Activated naive CD8-positive, alpha-beta T cell treated with anti-CD3 and anti-CD28 coated beads, Interleukin-2, amount 50 U/mL, for 24 hours (primary cell): ENCODE measurements around the gene RPS27L.
"Not testable (repeated sequence)": the region's sequence is repeated elsewhere in the genome, so short reads cannot be mapped to it uniquely, and the experiment has no call there.

Source experiments
- ATAC-seq: fragments of 150-1000 bp; cut with Tn5 transposase; one replicate; pipeline ENCODE4 v1.10.0; 2021
- DNase-seq: peaks from one replicate; pipeline ENCODE4 v3.0.0; 2021
- H3K27ac Mint-ChIP-seq: one replicate; pipeline ENCODE4 v1.8.0; 2021; ENCODE audit warnings: mild to moderate bottlenecking, mixed read lengths
- H3K27me3 Mint-ChIP-seq: one replicate; pipeline ENCODE4 v1.8.0; 2021; ENCODE audit warnings: mixed read lengths
- H3K36me3 Mint-ChIP-seq: one replicate; pipeline ENCODE4 v1.8.0; 2021; ENCODE audit warnings: low read depth, mixed read lengths
- H3K4me1 Mint-ChIP-seq: one replicate; pipeline ENCODE4 v1.8.0; 2021; ENCODE audit warnings: mixed read lengths
- H3K4me3 Mint-ChIP-seq: one replicate; pipeline ENCODE4 v1.8.0; 2021; ENCODE audit warnings: mild to moderate bottlenecking, moderate library complexity, mixed read lengths
- H3K9me3 Mint-ChIP-seq: one replicate; pipeline ENCODE4 v1.8.0; 2021; ENCODE audit warnings: mixed read lengths

RPS27L gene

DNA sequence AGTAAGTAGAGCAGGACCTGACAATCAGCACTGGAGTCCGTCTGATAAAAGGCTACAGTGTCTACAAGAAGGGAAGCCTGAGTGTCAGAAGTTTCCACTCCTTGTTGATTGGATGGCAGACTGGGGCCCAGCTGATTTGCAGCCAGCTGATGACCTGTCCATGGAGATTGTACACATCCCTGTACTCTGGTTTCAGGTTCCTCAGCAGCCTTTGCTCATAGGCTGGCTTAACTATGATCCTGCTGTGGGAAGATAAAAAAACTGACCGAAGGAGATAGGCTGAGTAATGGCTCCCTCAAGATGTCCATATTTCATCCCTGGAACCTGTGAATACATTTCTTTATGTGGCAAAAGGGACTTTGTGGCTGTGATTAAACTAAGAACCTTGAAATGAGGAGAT is 47.4 kb downstream of the RPS27L start:
- Mint-ChIP-seq H3K4me3 (no peak overlapping the region), H3K27ac (no peak overlapping the region), H3K9me3 (no peaks in the 10 kb centered on the region), H3K27me3 (no peaks in the 10 kb centered on the region), H3K4me1 (no peaks in the 10 kb centered on the region), H3K36me3 (no peaks in the 10 kb centered on the region)
- ATAC-seq (no peak), DNase-seq (no peak)

DNA sequence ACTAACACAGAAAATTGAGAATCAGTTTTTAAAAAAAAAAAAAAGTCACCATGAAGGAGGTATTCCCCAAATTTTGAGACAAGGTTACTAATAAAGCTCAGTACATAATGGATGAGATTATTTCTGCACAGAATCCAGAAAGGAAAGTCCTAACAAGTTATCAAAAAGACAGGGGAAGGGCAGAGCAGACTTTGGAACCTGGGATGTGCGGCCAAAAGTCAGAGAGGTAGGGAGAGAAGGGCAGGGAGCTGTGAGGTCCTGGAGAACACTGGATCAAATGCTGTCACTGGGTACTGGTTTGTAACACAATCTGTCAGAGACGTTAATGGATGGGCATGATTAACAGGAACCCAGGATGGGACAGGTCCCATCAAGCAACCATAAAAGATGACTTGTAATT is 47.8 kb downstream of the RPS27L start:
- Mint-ChIP-seq H3K4me3 (no peak overlapping the region), H3K36me3 (no peaks in the 10 kb centered on the region), H3K27me3 (no peaks in the 10 kb centered on the region), H3K27ac (no peak overlapping the region), H3K4me1 (no peaks in the 10 kb centered on the region), H3K9me3 (no peaks in the 10 kb centered on the region)
- ATAC-seq (no peak), DNase-seq (no peak)

DNA sequence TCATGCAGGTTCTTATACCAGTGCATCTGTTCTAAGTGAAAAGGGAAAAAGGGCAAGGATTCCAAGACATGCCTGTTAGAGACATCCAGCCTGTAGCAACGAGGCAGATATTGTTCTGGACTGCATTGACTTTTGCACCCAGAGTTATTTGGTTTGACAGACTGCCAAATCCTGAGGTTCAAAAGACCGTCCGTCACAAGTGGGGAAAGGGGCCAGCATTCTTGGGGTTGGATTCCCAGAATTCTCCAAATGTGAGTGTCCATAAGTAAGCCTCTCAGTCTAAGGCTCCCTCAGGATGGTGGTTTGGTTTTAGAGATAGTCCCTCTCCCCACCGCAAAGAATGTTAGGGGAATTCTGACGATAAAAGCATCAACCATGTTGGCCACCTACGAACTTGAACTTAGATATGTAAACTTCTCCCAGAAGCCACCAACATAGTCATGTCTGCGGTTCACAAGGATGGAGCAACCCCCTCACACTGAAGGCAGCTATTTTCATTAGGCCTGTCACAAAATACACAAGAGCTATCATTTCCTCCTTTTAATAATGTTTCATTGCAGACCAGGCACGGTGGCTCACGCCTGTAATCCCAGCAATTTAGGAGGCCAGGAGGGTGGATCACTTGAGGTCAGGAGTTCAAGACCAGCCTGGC is 49.3 kb downstream of the RPS27L start:
- H3K27ac Mint-ChIP-seq: no peak overlapping the region

DNA sequence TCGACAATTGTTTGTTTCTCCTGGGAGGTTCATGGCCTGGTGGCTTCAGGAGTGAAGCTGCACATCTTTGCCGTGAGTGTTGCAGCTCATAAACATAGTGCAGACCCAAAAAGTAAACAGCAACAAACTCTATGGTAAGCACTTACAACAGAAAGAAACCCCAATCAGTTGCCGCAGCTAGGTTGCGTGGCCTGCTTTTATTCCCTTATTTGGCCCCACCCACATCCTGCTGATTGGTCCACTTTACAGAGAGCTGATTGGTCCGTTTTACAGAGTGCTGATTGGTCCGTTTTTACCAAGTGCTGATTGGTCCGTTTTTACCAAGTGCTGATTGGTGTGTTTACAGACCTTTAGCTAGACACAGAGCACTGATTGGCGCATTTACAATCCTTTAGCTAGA is 51.9 kb downstream of the RPS27L start:
- H3K36me3 Mint-ChIP-seq, H3K4me1 Mint-ChIP-seq, H3K27ac Mint-ChIP-seq, DNase-seq, H3K9me3 Mint-ChIP-seq, ATAC-seq, H3K27me3 Mint-ChIP-seq, H3K4me3 Mint-ChIP-seq: not testable (repeated sequence)

More for the DNA sequence above, 49.3 kb downstream of the RPS27L start:
- Mint-ChIP-seq H3K27me3 (peaks cover 3% of the 10 kb centered on the region), H3K36me3 (no peaks in the 10 kb centered on the region), H3K9me3 (no peaks in the 10 kb centered on the region), H3K4me3 (no peak overlapping the region), H3K4me1 (no peaks in the 10 kb centered on the region)
- DNase-seq: no peak
- ATAC-seq: no peak

DNA sequence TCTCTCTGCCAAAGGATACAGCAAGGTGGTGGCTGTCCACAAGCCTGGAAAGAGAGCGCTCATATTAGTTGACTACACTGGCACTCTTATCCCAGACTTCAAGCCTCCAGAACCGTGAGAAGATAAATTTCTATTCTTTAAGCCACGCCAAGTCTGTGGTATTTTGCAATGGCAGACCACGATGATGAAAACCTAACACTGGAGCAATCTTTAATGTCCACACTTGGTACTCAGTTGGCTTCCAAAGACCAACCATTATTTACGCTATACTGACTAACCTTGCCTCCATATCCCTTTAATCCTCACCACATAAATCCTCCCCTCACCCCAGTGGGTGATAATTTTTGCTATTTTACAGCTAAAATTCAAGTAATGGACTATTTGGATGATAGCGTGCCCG is 52.5 kb downstream of the RPS27L start:
- Mint-ChIP-seq H3K27ac (no peak overlapping the region), H3K4me1 (no peaks in the 10 kb centered on the region), H3K27me3 (peaks cover 5% of the 10 kb centered on the region), H3K4me3 (no peak overlapping the region), H3K36me3 (no peaks in the 10 kb centered on the region), H3K9me3 (no peaks in the 10 kb centered on the region)
- DNase-seq: no peak
- ATAC-seq: no peak

DNA sequence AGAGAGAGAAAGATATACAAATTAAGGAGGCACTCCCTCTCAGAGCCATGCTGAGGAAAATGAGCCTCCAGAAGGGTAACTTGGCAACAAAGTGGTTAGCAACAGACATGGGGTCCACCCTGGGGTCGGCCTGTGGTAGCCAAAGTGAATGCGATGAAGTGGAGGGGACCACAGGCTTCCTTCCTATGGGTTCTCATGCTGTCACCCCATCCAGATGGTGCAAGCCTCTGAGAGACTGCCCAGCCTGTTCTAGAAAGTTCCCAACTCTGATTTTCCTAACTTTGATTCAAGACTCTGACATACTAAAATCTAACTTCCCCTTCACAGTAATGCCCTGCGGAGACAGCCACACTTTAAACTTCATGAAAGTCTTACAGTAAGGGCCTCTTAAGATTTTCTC is 53.9 kb downstream of the RPS27L start:
- ATAC-seq: no peak
- peaks cover 5% of the 10 kb centered on the region for H3K27me3 Mint-ChIP-seq
- no peaks in the 10 kb centered on the region for H3K4me1 Mint-ChIP-seq
- no peak overlapping the region for H3K4me3 Mint-ChIP-seq
- DNase-seq: no peak
- H3K9me3 Mint-ChIP-seq: no peaks in the 10 kb centered on the region
- H3K36me3 Mint-ChIP-seq: no peaks in the 10 kb centered on the region
- no peak overlapping the region for H3K27ac Mint-ChIP-seq

DNA sequence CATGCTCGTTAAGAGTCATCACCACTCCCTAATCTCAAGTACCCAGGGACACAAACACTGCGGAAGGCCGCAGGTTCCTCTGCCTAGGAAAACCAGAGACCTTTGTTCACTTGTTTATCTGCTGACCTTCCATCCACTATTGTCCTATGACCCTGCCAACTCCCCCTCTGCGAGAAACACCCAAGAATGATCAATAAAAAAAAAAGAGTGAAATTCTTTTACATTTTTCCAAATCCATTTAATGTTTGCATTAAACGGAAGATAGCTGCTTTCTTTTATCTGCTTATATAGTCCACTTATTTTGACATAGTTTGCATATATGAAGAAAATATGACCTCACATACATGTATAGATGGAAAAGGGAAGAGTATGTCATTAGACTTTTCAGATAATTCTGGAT is 57.7 kb downstream of the RPS27L start:
- DNase-seq, H3K27me3 Mint-ChIP-seq, H3K4me3 Mint-ChIP-seq, H3K9me3 Mint-ChIP-seq, H3K27ac Mint-ChIP-seq, H3K4me1 Mint-ChIP-seq, H3K36me3 Mint-ChIP-seq, ATAC-seq: not testable (repeated sequence)

DNA sequence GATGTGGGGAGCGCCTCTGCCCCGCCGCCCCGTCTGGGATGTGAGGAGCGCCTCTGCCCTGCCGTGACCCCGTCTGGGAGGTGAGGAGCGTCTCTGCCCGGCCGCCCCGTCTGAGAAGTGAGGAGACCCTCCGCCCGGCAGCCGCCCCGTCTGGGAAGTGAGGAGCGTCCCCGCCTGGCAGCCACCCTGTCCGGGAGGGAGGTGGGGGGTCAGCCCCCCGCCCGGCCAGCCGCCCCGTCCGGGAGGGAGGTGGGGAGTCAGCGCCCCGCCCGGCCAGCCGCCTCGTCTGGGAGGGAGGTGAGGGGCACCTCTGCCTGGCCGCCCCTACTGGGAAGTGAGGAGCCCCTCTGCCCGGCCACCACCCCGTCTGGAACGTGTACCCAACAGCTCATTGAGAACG is 58.4 kb downstream of the RPS27L start:
- not testable (repeated sequence) for H3K36me3 Mint-ChIP-seq, H3K4me1 Mint-ChIP-seq, DNase-seq, H3K9me3 Mint-ChIP-seq, H3K4me3 Mint-ChIP-seq, H3K27ac Mint-ChIP-seq, ATAC-seq, H3K27me3 Mint-ChIP-seq
